ENCODE results near the gene SPSB3. TPM values are rescaled to one million over a fixed set of nuclear protein-coding genes. Genes with fewer than 3 reads are reported as not detected.

Gene SPSB3
- total RNA-seq, 4 donors from 2014 or later: 14.7 to 102 (median 64.5) TPM

GRCh38 chr16:1759511-1759910, 22.9 kb downstream of the SPSB3 start:
- no peak for TF ChIP-seq CTCF (IDR thresholded peaks at IDR 0.05; ENCODE audit: low read depth)

GRCh38 chr16:1758923-1759322, 23.4 kb downstream of the SPSB3 start:
- no peak for TF ChIP-seq CTCF (IDR thresholded peaks at IDR 0.05; ENCODE audit: low read depth)

- no peak for TF ChIP-seq CTCF (IDR thresholded peaks at IDR 0.05; ENCODE audit: low read depth)
Observed at GRCh38 chr16:1757714-1758461, 24.5 kb downstream of the SPSB3 start.

- no peak for TF ChIP-seq CTCF (IDR thresholded peaks at IDR 0.05; ENCODE audit: low read depth)
Observed at GRCh38 chr16:1754204-1754603, 28.2 kb downstream of the SPSB3 start.

- no peak for TF ChIP-seq CTCF (IDR thresholded peaks at IDR 0.05; ENCODE audit: low read depth)
Observed at GRCh38 chr16:1752853-1753252, 29.5 kb downstream of the SPSB3 start.

GRCh38 chr16:1751946-1752345, 30.4 kb downstream of the SPSB3 start:
- TF ChIP-seq CTCF (IDR thresholded peaks at IDR 0.05; ENCODE audit: low read depth): no peak

- TF ChIP-seq CTCF (IDR thresholded peaks at IDR 0.05; ENCODE audit: low read depth): no peak
Observed at GRCh38 chr16:1749152-1750117, 32.9 kb downstream of the SPSB3 start.
